22Rv1 (cell line): ENCODE data around the gene FBXO30.

Experiments used
- ZFX ChIP-seq: fragments of 450-650 bp; IDR thresholded peaks from 2 replicates; pipeline ENCODE4 v1.6.1; 2017; ENCODE audit warnings: antibody characterized with exemption, borderline replicate concordance
- TF ChIP-seq, protein P1 (sequence below): fragments of 450-650 bp; IDR thresholded peaks from 2 replicates; pipeline ENCODE4 v1.5.1; 2017; ENCODE audit warnings: mild to moderate bottlenecking

DNA sequence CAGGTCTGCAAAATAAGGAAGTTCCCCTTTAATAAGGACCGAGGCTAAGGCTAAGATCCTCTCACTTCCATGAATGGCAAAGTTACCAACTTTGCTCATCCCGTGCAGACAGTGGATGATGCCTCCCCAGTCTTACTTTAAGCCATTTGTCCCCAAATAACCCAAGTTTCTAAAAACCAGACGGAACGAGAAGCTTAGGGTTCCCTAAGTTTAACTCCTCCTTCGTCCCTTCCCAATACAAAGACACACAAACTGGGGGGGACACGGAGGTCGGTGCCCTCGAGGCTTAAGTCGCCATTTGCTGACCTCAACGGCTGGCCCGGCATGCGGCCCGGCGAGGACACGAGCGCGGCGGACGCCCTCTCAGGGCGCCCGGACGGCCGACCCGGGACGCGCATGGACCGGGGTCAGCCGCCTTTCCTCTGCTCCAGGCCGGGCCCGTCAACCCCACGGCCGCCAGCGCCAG lies 527 bp downstream of the FBXO30 start:
- TF ChIP-seq, protein P1, sequence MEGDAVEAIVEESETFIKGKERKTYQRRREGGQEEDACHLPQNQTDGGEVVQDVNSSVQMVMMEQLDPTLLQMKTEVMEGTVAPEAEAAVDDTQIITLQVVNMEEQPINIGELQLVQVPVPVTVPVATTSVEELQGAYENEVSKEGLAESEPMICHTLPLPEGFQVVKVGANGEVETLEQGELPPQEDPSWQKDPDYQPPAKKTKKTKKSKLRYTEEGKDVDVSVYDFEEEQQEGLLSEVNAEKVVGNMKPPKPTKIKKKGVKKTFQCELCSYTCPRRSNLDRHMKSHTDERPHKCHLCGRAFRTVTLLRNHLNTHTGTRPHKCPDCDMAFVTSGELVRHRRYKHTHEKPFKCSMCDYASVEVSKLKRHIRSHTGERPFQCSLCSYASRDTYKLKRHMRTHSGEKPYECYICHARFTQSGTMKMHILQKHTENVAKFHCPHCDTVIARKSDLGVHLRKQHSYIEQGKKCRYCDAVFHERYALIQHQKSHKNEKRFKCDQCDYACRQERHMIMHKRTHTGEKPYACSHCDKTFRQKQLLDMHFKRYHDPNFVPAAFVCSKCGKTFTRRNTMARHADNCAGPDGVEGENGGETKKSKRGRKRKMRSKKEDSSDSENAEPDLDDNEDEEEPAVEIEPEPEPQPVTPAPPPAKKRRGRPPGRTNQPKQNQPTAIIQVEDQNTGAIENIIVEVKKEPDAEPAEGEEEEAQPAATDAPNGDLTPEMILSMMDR = no peak
- TF ChIP-seq ZFX = no peak
